Neuronal stem cell (in vitro differentiated cells): ENCODE data around the gene KLHL24. TPM values are rescaled to one million over a fixed set of nuclear protein-coding genes. Genes with fewer than 3 reads are reported as not detected.

Source experiments
- DNase-seq: peaks from one replicate; pipeline ENCODE4 v3.0.0-alpha.2; 2013; ENCODE audit warnings: low spot score
- H2AFZ ChIP-seq: one replicate; pipeline ENCODE4 v1.6.1; 2013; ENCODE audit warnings: mild to moderate bottlenecking, low read length, inconsistent platforms
- H2AK5ac ChIP-seq: 2 replicates; pipeline ENCODE4 v1.6.1; 2013; ENCODE audit warnings: low read depth, mild to moderate bottlenecking, inconsistent platforms, low read length, moderate library complexity, mixed read lengths
- H2BK120ac ChIP-seq: 2 replicates; pipeline ENCODE4 v1.6.1; 2013; ENCODE audit warnings: low read depth, mild to moderate bottlenecking, inconsistent platforms, low read length, moderate library complexity, mixed read lengths
- H2BK12ac ChIP-seq: one replicate; pipeline ENCODE4 v1.6.1; 2013; ENCODE audit warnings: low read length, inconsistent platforms
- H2BK15ac ChIP-seq: 2 replicates; pipeline ENCODE4 v1.6.1; 2013; ENCODE audit warnings: mild to moderate bottlenecking, low read length, inconsistent platforms, mixed read lengths
- H2BK5ac ChIP-seq: one replicate; pipeline ENCODE4 v1.6.1; 2013; ENCODE audit warnings: inconsistent platforms, mild to moderate bottlenecking, low read length, moderate library complexity
- H3K14ac ChIP-seq: one replicate; pipeline ENCODE4 v1.6.1; 2013; ENCODE audit warnings: low read length, inconsistent platforms
- H3K18ac ChIP-seq: 2 replicates; pipeline ENCODE4 v1.6.1; 2013; ENCODE audit warnings: low read length, inconsistent platforms
- H3K23ac ChIP-seq: 2 replicates; pipeline ENCODE4 v1.6.1; 2013; ENCODE audit warnings: low read depth, mild to moderate bottlenecking, mixed read lengths, low read length, inconsistent platforms; ENCODE audit not compliant: poor library complexity
- H3K27ac ChIP-seq: replicated peaks from 3 replicates; pipeline ENCODE4 v1.5.1; 2013; ENCODE audit warnings: low read length, inconsistent platforms
- H3K27me3 ChIP-seq, 3 experiments: 2 replicates each; pipeline ENCODE4 v1.6.1; 2013; ENCODE audit warnings: low read length in 3 of 3, mild to moderate bottlenecking in 2 of 3, inconsistent platforms in 1 of 3, low read depth in 1 of 3, mixed read lengths in 1 of 3, moderate library complexity in 1 of 3; ENCODE audit not compliant: control insufficient read depth in 3 of 3, insufficient read depth in 3 of 3
- H3K36me3 ChIP-seq, 2 donors: replicated peaks in 1 of 2; 2 replicates each; pipeline ENCODE4 v1.6.1; 2013; ENCODE audit warnings: low read length in 2 of 2; ENCODE audit not compliant: control insufficient read depth in 2 of 2, insufficient read depth in 2 of 2
- H3K4ac ChIP-seq: 2 replicates; pipeline ENCODE4 v1.6.1; 2013; ENCODE audit warnings: inconsistent platforms, mild to moderate bottlenecking, low read length, moderate library complexity
- H3K4me1 ChIP-seq, 2 donors: 1 replicate in 1 of 2; 2 replicates in 1 of 2; pipeline ENCODE4 v1.6.1; 2013; ENCODE audit warnings: low read length in 2 of 2, low read depth in 1 of 2; ENCODE audit not compliant: control insufficient read depth in 2 of 2, insufficient read depth in 1 of 2
- H3K4me2 ChIP-seq: one replicate; pipeline ENCODE4 v1.6.1; 2013; ENCODE audit warnings: mild to moderate bottlenecking, low read length, inconsistent platforms; ENCODE audit not compliant: insufficient read depth, poor library complexity, severe bottlenecking
- H3K4me3 ChIP-seq, 2 donors: 2 replicates each; pipeline ENCODE4 v1.5.1; 2013; ENCODE audit warnings: low read length in 2 of 2, mild to moderate bottlenecking in 2 of 2, inconsistent platforms in 1 of 2, moderate library complexity in 1 of 2
- H3K79me1 ChIP-seq: one replicate; pipeline ENCODE4 v1.6.1; 2013; ENCODE audit warnings: low read depth, mild to moderate bottlenecking, inconsistent platforms, low read length, moderate library complexity
- H3K9ac ChIP-seq: one replicate; pipeline ENCODE4 v1.6.1; 2013; ENCODE audit warnings: mild to moderate bottlenecking, low read depth, low read length, inconsistent platforms; ENCODE audit not compliant: poor library complexity
- H3K9me3 ChIP-seq, 2 donors: replicated peaks in 1 of 2; 2 replicates each; pipeline versions ENCODE3 to v1.6.1; 2013; ENCODE audit warnings: low read length in 2 of 2, mild to moderate bottlenecking in 2 of 2, inconsistent platforms in 1 of 2, low read depth in 1 of 2, mixed read lengths in 1 of 2, moderate library complexity in 1 of 2; ENCODE audit not compliant: control insufficient read depth in 2 of 2, insufficient read depth in 1 of 2
- H4K8ac ChIP-seq: one replicate; pipeline ENCODE4 v1.6.1; 2013; ENCODE audit warnings: low read depth, mild to moderate bottlenecking, inconsistent platforms, low read length, moderate library complexity
- H4K91ac ChIP-seq: one replicate; pipeline ENCODE4 v1.6.1; 2013; ENCODE audit warnings: low read length, low read depth, mild to moderate bottlenecking, inconsistent platforms; ENCODE audit not compliant: poor library complexity
- WGBS, 2 donors: extraction: QIAGEN DNeasy Blood & Tissue Kit; methylation state at CpG; one replicate each; pipeline ENCODE4 v1.1.7; 2013; ENCODE audit warnings: missing lambda C conversion rate in 2 of 2, mixed read lengths in 1 of 2; ENCODE audit not compliant: insufficient read length in 2 of 2, insufficient replicate concordance in 1 of 2; ENCODE audit errors: extremely low coverage in 2 of 2; 5-methylcytosine and 5-hydroxymethylcytosine counted together
- polyA plus RNA-seq, 2 experiments: library from polyadenylated mRNA; stranded (reverse); fragments of 200-250 nt; gene quantifications; one replicate each; pipeline ENCODE4 v1.2.3, GENCODE V29; 2013

The KLHL24 gene
- 24.1 TPM for polyA plus RNA-seq (2013, experiment 1 of 2)
- polyA plus RNA-seq (2013, experiment 2 of 2), result 25.1 TPM

- H3K4me2 ChIP-seq, result peak within 1 kb of the TSS; percentile 84
- H3K23ac ChIP-seq, result peak within 1 kb of the TSS; percentile 95
- peak within 1 kb of the TSS; percentile 64 to 98 for H3K4me3 ChIP-seq
- peak within 1 kb of the TSS; percentile 90 for H2AK5ac ChIP-seq
- no peaks in the 10 kb centered on the region for H3K36me3 ChIP-seq
- H4K91ac ChIP-seq, result no peak within 1 kb of the TSS
- peak within 1 kb of the TSS; percentile 91 for H3K9ac ChIP-seq
- no peaks in the 10 kb centered on the region for H3K9me3 ChIP-seq
- H2BK12ac ChIP-seq, result no peak within 1 kb of the TSS
- peaks cover 4% of the 10 kb centered on the region for H3K79me1 ChIP-seq
- H2AFZ ChIP-seq, result peak within 1 kb of the TSS; percentile 89
- peak within 1 kb of the TSS; percentile 90 for H2BK5ac ChIP-seq
- H3K27ac ChIP-seq, result peak within 1 kb of the TSS; percentile 82
- no peak within 1 kb of the TSS for H2BK120ac ChIP-seq
- peaks cover 2 to 3% of the 10 kb centered on the region in 2 donors for H3K4me1 ChIP-seq
- DNase-seq, result peak; percentile 86
- H2BK15ac ChIP-seq, result peak within 1 kb of the TSS; percentile 49
- peak within 1 kb of the TSS; percentile 94 for H3K18ac ChIP-seq
- no peaks in the 10 kb centered on the region for H3K27me3 ChIP-seq
- WGBS, 2 donors, result no CpG with 5 or more reads among the region's 76 CpGs
- peak within 1 kb of the TSS; percentile 37 for H3K4ac ChIP-seq
- H4K8ac ChIP-seq, result no peak within 1 kb of the TSS
- peak within 1 kb of the TSS; percentile 71 for H3K14ac ChIP-seq
These were observed at the start of gene KLHL24 for GRCh38 chr3:183635431-183636220. Gene KLHL24 (plus strand): TSS chr3:183635623. CDS start chr3:183650357, 14,734 bp downstream.

GRCh38 chr3:183586477-183586876 is 48.9 kb upstream of the KLHL24 start:
- Histone ChIP-seq H3K14ac (no peak overlapping the region), H2BK120ac (no peak overlapping the region), H3K4me2 (no peak overlapping the region), H3K9ac (no peak overlapping the region), H3K4me3 (no peak overlapping the region), H3K36me3 (no peaks in the 10 kb centered on the region), H3K4ac (no peak overlapping the region), H3K23ac (no peak overlapping the region), H2BK12ac (no peak overlapping the region), H2BK15ac (no peak overlapping the region), H3K79me1 (no peaks in the 10 kb centered on the region), H3K27me3 (peaks cover 0 to 4% (median 0%) of the 10 kb centered on the region in 3 experiments), H2AFZ (no peak overlapping the region), H4K91ac (no peak overlapping the region), H2AK5ac (no peak overlapping the region), H3K27ac (no peak overlapping the region), H2BK5ac (no peak overlapping the region), H4K8ac (no peak overlapping the region), H3K4me1 (peaks cover 2 to 7% of the 10 kb centered on the region in 2 donors), H3K9me3 (no peaks in the 10 kb centered on the region), H3K18ac (no peak overlapping the region)
- no CpG with 5 or more reads among the region's 5 CpGs for WGBS, 2 donors
- no peak for DNase-seq

- H3K27me3 ChIP-seq, result peaks cover 0 to 4% (median 0%) of the 10 kb centered on the region in 3 experiments
- no peak overlapping the region for H4K91ac ChIP-seq
- H3K4me3 ChIP-seq, result no peak overlapping the region
- peaks cover 6 to 7% of the 10 kb centered on the region in 2 donors for H3K4me1 ChIP-seq
- H2AFZ ChIP-seq, result no peak overlapping the region
- DNase-seq, result no peak
- no peak overlapping the region for H3K4ac ChIP-seq
- no peak overlapping the region for H2BK120ac ChIP-seq
- WGBS, 2 donors, result no CpG with 5 or more reads among the region's 2 CpGs
- no peak overlapping the region for H3K9ac ChIP-seq
- no peaks in the 10 kb centered on the region for H3K79me1 ChIP-seq
- no peak overlapping the region for H2BK12ac ChIP-seq
- no peak overlapping the region for H3K4me2 ChIP-seq
- no peaks in the 10 kb centered on the region for H3K9me3 ChIP-seq
- no peak overlapping the region for H3K23ac ChIP-seq
- no peak overlapping the region for H2BK5ac ChIP-seq
- no peaks in the 10 kb centered on the region for H3K36me3 ChIP-seq
- no peak overlapping the region for H2BK15ac ChIP-seq
- no peak overlapping the region for H4K8ac ChIP-seq
- no peak overlapping the region for H3K18ac ChIP-seq
- no peak overlapping the region for H3K27ac ChIP-seq
- H2AK5ac ChIP-seq, result no peak overlapping the region
- H3K14ac ChIP-seq, result no peak overlapping the region
These were observed 48.1 kb upstream of the KLHL24 start for GRCh38 chr3:183587336-183587735.

- no peak overlapping the region for H2AFZ ChIP-seq
- no peak overlapping the region for H3K23ac ChIP-seq
- peaks cover 0 to 4% of the 10 kb centered on the region in 2 donors for H3K4me1 ChIP-seq
- H3K18ac ChIP-seq, result no peak overlapping the region
- H3K36me3 ChIP-seq, result no peaks in the 10 kb centered on the region
- H2BK12ac ChIP-seq, result no peak overlapping the region
- H3K9ac ChIP-seq, result no peak overlapping the region
- H3K4ac ChIP-seq, result no peak overlapping the region
- H2BK5ac ChIP-seq, result no peak overlapping the region
- no peak overlapping the region for H4K91ac ChIP-seq
- peaks cover 0 to 4% (median 0%) of the 10 kb centered on the region in 3 experiments for H3K27me3 ChIP-seq
- H3K14ac ChIP-seq, result no peak overlapping the region
- H3K4me2 ChIP-seq, result no peak overlapping the region
- no peak overlapping the region for H4K8ac ChIP-seq
- H3K4me3 ChIP-seq, result no peak overlapping the region
- H3K79me1 ChIP-seq, result no peaks in the 10 kb centered on the region
- no CpG with 5 or more reads among the region's 6 CpGs for WGBS, 2 donors
- no peak overlapping the region for H2AK5ac ChIP-seq
- no peak overlapping the region for H3K27ac ChIP-seq
- H2BK15ac ChIP-seq, result no peak overlapping the region
- no peak for DNase-seq
- H2BK120ac ChIP-seq, result no peak overlapping the region
- H3K9me3 ChIP-seq, result no peaks in the 10 kb centered on the region
These were observed 45.0 kb upstream of the KLHL24 start for GRCh38 chr3:183590442-183590841.
